Body of pancreas (tissue), 4 donors: Measurements from ENCODE around the gene NUDT2.

Source experiments
- CTCF ChIP-seq, 7 experiments: fragments of 450-650 bp in 4 of 7; fragments of 200-600 bp in 3 of 7; sonication (generic) in 3 of 7; IDR thresholded peaks; one replicate each; pipeline ENCODE4 v1.5.1; 2016 to 2019; ENCODE audit warnings: antibody characterized with exemption in 7 of 7
- POLR2A ChIP-seq, 3 donors: fragments of 450-650 bp; IDR thresholded peaks; one replicate each; pipeline ENCODE4 v1.6.1; 2016; ENCODE audit warnings: antibody characterized with exemption in 3 of 3, mild to moderate bottlenecking in 2 of 3

- TF ChIP-seq CTCF (IDR thresholded peaks at IDR 0.05) (no peak), POLR2A (IDR thresholded peaks at IDR 0.05) (no peak)
These were observed 19.2 kb upstream of the NUDT2 start for GRCh38 chr9:34310215-34310614.
